Measurements from ENCODE around the gene CARS2. TPM values are rescaled to one million over a fixed set of nuclear protein-coding genes. Genes with fewer than 3 reads are reported as not detected.

The CARS2 gene
- total RNA-seq, 4 donors from 2014 or later = 49.0 to 78.1 (median 68.4) TPM

- WGBS, 2 donors = 83 to 84% methylated on average over 29 of the region's 29 CpGs
- no peak overlapping the region for H3K27ac ChIP-seq
- H3K36me3 ChIP-seq = peaks cover 41 to 57% of the 10 kb centered on the region in 2 donors
- intact Hi-C loops (cut with DNase I) = loop anchor here (10.0 kb wide), 1 partner anchor 63 kb away; the partner anchor contains the start of gene CARS2
- no peaks in the 10 kb centered on the region for H3K27me3 ChIP-seq
- no peak overlapping the region for H3K4me3 ChIP-seq (replicated peaks in 1 of 3)
- H3K4me1 ChIP-seq = peaks cover 0 to 7% of the 10 kb centered on the region in 2 donors
- TF ChIP-seq POLR2A (IDR thresholded peaks at IDR 0.05) (no peak), CTCF (IDR thresholded peaks at IDR 0.05) (no peak)
- peak in 1 of 2 donors; percentile 29 for DNase-seq
- no peaks in the 10 kb centered on the region for H3K9me3 ChIP-seq
These were observed 64.6 kb downstream of the CARS2 start for GRCh38 chr13:110641055-110642015.

GRCh38 chr13:110640591-110641029 lies 65.3 kb downstream of the CARS2 start:
- peak in 1 of 2 donors; percentile 23 for DNase-seq
- Histone ChIP-seq H3K9me3 (no peaks in the 10 kb centered on the region), H3K36me3 (peaks cover 48 to 64% of the 10 kb centered on the region in 2 donors), H3K27ac (no peak overlapping the region), H3K4me1 (peaks cover 0 to 7% of the 10 kb centered on the region in 2 donors), H3K27me3 (no peaks in the 10 kb centered on the region), H3K4me3 (replicated peaks in 1 of 3) (no peak overlapping the region)
- 82 to 87% methylated on average over 9 to 10 of the region's 13 CpGs for WGBS, 2 donors
- TF ChIP-seq CTCF (IDR thresholded peaks at IDR 0.05) = no peak
- TF ChIP-seq POLR2A (IDR thresholded peaks at IDR 0.05) = no peak
- intact Hi-C loops (cut with DNase I) = loop anchor here (10.0 kb wide), 1 partner anchor 64 kb away; the partner anchor contains the start of gene CARS2

DNA sequence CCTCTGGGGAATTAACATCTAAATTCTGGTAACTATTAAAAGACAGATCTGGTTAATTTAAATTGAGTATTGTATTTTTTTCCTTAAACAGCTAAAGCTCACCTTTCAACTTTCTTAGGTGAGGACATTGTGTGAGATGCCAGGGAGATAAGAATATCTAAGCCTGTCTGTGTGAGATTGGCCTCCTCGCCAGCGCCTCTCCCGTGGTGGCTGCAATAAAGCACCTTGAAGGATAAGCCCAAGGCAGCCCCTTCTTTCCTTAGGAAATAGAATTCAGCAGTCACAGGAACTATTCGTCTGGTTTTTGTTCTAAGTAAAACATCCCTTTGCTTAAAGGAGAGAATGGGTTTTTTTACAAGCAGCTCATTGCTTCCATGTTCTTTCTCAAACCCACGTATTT lies 66.0 kb downstream of the CARS2 start:
- WGBS, 2 donors = 81 to 84% methylated on average over 5 of the region's 5 CpGs
- TF ChIP-seq CTCF (IDR thresholded peaks at IDR 0.05) (no peak), POLR2A (IDR thresholded peaks at IDR 0.05) (no peak)
- Histone ChIP-seq H3K27ac (no peak overlapping the region), H3K27me3 (no peaks in the 10 kb centered on the region), H3K36me3 (peaks cover 55 to 71% of the 10 kb centered on the region in 2 donors), H3K9me3 (no peaks in the 10 kb centered on the region), H3K4me3 (replicated peaks in 1 of 3) (no peak overlapping the region), H3K4me1 (peaks cover 0 to 7% of the 10 kb centered on the region in 2 donors)
- intact Hi-C loops (cut with DNase I) = loop anchor here (10.0 kb wide), 1 partner anchor 65 kb away; the partner anchor contains the start of gene CARS2
- no peak for DNase-seq

DNA sequence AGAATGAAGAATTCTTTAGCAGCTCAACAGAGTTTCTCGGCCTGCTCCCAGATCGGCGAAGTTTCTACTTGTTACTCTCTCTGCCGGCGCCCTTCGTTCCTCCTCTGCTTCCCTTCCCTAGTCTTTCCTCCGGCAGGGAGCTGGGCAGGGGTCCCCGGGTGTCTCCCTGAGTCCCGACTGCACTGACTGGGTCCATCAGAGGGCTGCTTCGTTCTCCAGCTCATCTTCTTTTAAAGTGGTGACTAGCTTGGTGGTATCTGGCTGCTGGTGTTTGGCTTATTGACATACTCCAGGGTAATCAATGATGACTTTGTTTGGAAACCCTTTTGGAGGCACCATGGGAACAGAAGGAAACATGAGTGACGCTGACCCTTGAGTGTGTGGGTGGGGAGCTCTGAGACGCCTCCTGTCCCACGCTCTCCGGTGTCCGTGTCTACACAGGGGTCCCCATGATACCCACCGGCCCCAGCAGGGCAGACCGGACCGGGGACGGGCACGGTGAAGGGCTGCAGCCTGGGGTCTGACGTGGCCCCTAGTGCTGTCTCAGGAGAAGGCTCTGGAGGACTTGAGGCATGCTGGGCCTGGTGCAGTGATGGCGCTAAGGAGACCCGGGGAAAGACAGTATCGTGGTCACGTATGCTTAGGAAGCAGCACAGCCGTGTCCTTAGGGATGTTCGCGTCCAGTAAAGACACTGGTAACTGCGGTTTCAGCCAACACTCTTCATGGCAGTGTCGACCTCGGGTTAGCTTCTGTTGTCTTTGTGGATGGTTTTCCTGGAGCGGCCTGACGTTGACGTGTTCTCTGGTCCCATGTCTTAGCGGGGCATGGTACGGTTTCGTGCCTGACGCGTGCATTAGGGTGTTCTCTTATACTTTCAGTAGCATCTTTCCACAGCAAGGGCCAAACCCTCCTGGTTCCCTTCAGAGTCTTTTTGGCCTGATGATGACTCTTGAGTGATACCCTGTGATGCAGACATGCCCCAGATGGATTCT lies 66.8 kb downstream of the CARS2 start:
- intact Hi-C loops (cut with DNase I) = no loop called here
- H3K9me3 ChIP-seq = no peaks in the 10 kb centered on the region
- 92% methylated on average over 39 of the region's 39 CpGs for WGBS, 2 donors

GRCh38 chr13:110638257-110638656 lies 67.7 kb downstream of the CARS2 start:
- Histone ChIP-seq H3K27me3 (no peaks in the 10 kb centered on the region), H3K4me1 (peaks cover 0 to 3% of the 10 kb centered on the region in 2 donors), H3K4me3 (replicated peaks in 1 of 3) (no peak overlapping the region), H3K36me3 (peaks cover 61 to 65% of the 10 kb centered on the region in 2 donors), H3K27ac (no peak overlapping the region), H3K9me3 (no peaks in the 10 kb centered on the region)
- DNase-seq = no peak
- no peak for TF ChIP-seq POLR2A (IDR thresholded peaks at IDR 0.05)
- no peak for TF ChIP-seq CTCF (IDR thresholded peaks at IDR 0.05)
- intact Hi-C loops (cut with DNase I) = no loop called here
- WGBS, 2 donors = 91 to 93% methylated on average over 23 of the region's 23 CpGs

More for the DNA sequence above, 66.8 kb downstream of the CARS2 start:
- no peak for TF ChIP-seq POLR2A (IDR thresholded peaks at IDR 0.05)
- peaks cover 0 to 7% of the 10 kb centered on the region in 2 donors for H3K4me1 ChIP-seq
- no peaks in the 10 kb centered on the region for H3K27me3 ChIP-seq
- peaks cover 61 to 73% of the 10 kb centered on the region in 2 donors for H3K36me3 ChIP-seq
- no peak overlapping the region for H3K4me3 ChIP-seq (replicated peaks in 1 of 3)
- no peak overlapping the region for H3K27ac ChIP-seq
- no peak for DNase-seq
